Islet precursor cell (in vitro differentiated cells): ENCODE data around the gene SLCO3A1.
A peak's percentile ranks its signal among the peaks of the same experiment; 100 is the strongest.

ENCODE experiments used
- DNase-seq: peaks from one replicate; pipeline ENCODE4 v3.0.0-alpha.2; 2018

SLCO3A1 gene

DNA sequence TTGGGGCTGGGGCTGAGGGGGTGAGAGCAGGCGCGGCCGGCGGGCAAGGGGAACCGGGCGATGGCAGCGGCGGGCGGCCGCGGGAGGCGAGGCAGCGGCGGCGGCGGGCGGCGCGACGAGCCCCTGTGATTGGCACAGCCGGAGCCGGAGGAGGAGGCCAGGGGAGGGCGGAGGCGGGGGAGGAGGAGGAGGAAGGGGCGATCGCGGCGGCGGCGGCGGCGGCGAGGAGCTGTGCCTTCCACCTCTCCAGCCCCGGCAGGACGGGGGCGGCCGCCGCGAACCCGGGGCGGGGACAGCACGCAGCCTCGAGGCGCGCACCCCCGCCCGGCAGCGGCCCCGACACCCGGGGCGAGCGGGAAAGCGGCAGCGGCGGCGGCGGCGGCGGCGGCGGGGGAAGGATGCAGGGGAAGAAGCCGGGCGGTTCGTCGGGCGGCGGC is at the start of gene SLCO3A1:
SLCO3A1 (plus strand) TSS at position 198 of the 437 bp plus-strand sequence.
- peak; percentile 80 for DNase-seq

DNA sequence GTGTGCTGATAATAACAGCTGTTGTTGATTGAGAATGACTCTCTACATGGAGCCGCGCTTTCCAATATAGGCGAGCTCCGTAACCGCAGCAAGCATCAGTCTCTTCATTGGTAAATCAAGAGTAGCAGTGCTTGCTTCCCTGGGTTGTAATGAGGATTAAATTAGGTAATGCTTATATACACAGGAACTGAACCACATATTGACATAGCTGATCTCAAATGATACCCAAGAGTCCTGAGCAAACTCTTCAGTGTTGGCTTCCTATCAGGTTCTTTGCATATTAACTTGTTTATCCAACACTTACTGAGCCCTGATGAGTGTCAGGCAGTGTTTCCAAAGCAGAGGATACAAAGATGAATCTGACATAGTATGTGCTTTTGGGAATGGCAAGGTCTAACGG is 46.4 kb upstream of the SLCO3A1 start:
- no peak for DNase-seq

DNA sequence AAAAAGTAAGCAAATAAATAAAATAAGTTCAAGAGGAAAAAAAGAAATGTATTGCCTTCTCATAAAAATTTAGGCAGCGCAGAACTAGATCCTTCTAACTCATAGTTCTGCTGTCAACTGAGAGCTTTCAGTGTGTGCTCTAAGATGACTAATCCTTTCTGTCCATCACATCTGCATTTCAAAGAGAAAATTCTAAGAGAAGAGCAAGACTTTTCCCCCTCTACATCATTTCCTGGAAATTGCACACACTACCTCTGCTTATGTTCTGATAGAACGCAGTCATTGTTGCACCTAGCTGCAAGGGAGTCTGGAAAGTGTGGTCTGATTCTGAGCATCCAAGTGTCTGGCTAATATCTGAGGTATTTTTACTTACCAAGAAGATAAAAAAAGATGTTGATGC is 39.6 kb upstream of the SLCO3A1 start:
- DNase-seq, result no peak

DNA sequence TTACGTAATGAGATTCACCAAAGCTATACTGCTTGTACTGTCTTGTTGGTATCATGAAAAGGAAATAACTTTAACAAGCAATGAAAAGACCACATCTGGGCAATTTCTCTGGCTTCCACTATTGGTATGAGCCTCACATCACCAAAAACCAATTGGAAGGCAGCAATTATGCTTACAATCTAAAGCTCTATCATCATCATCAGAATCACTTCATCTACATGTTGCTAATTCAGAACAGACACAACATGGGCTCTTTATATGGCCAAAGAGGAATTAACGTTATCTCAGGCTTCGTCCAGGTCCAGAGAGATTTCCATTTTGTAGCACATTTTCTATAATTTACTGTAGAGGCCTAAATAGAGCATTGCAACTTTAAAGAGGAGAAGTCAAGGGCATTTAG is 36.6 kb upstream of the SLCO3A1 start:
- DNase-seq, result no peak

DNA sequence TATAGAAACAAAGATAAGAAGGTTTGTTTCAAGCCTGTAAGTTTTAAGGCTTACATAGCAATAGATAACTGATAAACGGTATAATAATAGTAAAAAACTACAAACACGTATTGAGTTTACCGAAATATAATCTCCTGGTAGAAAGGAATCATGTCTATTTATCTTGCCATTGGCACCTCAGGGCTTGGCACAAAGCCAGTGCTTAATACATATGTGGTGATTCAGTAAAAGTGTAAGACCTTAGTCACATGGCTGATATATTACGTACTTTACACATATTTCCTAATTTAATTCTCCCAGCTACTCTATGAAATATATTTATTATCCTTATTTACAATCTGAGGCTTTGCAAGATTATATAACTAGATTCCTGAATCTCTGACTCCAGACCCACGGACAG is 32.0 kb upstream of the SLCO3A1 start:
- no peak for DNase-seq

DNA sequence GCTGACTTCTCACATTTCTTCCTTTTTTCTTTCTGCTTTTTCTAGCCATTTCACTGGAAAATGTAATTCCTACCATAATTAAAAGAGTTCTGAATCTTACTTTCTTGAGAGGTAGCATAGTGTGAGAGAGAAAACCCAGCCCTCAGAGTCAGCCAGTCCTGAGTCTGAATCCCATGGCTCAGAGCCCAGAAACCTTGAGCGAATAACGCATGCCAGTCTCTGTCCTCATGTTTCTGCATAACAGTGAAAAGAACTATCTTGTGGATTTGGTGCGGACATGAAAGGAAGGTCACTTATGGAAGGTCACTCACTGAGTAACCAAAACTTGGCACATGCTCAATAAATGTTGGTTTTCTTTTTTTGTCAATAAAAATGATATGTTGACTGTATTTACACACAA is 29.3 kb upstream of the SLCO3A1 start:
- no peak for DNase-seq

DNA sequence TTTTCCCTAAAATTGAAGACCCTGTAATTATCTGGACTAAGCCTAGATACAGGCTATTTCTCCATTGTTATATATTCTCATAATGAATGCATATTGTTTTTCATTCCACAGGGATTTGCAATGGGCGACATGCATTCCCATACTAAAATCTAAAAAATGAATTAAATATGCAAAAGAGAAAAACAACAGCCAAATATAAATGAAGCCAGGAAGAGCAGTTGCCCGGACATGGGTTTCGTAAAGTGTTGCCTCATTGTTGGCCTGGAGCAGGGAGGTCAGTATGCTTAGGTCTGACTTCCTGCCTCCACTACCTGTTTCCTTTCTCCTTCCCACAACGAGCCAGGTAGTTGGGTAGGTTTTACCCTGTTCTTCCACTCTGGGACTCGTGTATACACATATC is 27.1 kb upstream of the SLCO3A1 start:
- DNase-seq, result no peak

DNA sequence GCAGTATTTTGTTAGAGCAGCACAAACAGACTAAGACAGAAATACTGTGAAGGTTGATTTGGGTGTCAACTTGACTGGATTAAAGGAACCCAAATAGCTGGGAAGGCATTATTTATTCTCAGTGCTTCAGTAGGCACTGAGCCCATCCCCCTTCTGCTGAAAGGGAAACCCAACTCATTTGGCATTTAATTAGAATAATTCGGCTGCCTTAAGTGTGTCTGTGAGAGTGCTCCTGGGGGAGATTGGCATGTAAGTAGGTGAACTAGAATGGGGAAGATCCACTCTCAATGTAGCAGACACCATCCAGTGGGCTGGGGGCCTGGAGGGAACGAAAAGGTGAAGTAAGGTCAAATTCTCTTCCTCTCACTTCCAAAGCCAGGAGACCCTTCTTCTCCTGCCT is 20.5 kb upstream of the SLCO3A1 start:
- no peak for DNase-seq

DNA sequence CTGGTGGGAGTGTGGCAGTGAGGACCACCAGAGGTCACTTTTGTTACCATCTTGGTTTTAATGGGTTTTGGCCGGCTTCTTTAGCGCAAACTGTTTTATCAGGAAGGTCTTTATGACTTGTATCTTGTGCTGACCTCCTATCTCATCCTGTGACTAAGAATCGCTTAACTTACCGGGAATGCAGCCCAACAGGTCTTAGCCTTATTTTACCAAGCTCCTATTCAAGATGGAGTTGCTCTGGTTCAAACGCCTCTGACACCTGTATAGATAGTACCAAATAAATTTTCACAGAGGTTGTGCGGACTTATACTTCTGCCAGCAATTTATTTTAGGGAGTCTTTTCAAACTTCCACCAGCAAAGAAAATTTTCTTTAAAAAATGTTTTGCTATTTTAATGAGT is 13.6 kb upstream of the SLCO3A1 start:
- DNase-seq, result no peak

DNA sequence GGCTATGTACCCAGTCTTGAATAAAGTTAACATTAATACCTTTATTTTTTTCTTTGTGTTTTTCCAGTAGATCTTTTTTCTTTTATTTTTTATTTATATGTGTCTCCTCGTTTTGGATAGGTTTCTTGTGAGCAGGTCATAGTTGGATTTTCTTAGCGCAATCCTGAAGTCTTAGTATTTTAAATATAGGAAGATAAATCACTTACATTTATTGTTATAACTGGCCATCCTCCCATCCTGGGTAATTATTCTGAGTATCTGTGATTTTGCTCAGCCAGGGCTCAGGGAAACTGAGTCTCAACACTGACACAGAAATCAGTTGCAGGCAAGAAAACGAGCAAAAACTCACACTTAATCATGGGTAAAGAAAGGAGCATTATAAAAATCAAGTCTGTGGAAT is 11.6 kb upstream of the SLCO3A1 start:
- DNase-seq, result no peak

DNA sequence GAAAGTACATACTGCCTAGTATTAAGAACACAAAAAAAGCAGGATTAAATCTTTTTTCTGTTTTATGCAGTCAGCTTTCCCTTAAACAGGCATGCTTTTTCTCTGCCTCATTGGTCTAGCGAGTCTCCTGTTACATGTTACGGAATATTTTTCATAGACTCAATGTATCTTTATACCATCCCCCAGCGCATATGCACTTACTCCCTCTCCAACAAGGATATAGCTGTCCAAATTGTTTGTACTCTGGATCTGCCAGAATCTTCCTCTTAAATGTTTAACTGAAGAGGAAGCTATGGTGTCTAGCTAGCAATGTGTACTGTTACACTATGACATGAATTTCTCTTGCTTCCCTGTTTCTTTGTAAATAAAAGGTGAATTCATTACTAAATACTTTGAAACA is 9.2 kb upstream of the SLCO3A1 start:
- DNase-seq, result no peak

DNA sequence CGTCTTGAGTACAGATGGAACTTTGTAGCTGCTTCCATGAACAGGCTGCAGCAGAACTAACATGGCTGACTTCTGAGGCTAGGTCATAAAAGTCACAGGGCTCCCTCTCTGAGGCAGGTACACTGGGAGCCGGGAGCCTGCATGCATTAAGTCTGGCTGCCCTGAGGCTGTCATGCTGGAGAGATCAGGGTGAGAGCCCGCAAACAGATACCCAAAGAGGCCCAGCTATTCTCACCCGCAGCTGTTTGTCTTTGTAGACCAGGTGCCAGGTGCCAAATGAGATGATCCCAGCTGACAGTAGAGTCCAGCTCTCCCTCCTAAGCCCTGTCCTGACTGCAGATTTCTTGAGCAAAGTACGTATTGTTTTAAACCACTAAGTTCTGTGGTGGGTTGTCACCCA is 8.6 kb upstream of the SLCO3A1 start:
- no peak for DNase-seq

DNA sequence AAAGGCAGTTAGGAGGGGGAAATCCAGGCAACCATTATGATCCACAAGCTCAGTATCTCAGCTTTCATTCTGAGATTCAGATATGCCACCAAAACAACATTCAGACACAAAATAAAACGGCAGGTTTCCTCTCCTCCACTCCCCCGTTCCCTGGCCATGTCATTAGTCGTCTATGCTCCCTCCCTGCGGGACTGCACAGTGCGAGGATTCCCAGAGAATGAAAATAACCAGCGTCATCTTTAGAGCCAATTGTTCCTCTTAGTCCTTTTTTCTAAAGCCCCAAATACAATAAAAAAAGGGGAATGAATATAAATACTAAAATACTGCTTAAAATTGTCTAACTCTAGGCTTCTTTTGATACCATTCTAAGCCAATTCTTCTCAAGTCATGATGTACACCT is 7.8 kb upstream of the SLCO3A1 start:
- no peak for DNase-seq

DNA sequence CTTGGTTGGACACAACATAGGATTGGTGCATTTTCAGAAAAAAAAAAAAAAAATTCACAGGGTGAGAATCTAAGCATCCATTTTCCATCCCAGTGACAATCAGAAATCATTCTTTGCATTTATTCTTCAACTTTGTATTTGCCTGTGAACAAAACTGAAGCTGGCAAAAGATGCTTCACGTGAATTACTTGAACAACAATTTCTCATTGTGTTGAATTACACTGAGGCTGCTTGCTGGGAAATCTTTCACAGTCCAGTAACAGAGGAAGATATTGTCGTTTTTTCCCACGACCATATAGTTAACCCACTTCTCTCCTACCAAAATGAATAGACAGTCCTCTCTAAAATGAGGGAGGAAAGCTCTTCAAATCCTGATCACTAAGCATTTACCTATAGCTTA is 4.3 kb upstream of the SLCO3A1 start:
- no peak for DNase-seq

DNA sequence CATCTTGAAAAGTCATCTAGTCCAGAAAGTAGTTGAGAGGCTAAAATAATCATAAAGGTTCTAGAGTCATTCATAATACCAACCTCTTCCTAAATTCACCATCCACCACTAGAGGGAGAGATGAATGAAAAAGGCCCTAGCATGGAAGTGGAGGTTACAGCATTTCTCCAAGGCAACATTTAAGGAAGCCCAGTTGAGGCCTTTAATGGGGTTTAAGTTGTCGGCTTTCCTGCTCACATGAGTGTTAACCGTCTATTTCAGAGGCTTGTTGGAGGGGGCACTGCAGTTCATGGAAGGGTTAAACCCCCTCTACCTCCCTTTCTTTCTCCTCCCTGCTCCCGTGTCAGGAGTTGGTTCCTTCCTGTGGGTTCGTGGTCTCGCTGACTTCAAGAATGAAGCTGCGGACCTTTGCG is 3.8 kb upstream of the SLCO3A1 start:
- no peak for DNase-seq

DNA sequence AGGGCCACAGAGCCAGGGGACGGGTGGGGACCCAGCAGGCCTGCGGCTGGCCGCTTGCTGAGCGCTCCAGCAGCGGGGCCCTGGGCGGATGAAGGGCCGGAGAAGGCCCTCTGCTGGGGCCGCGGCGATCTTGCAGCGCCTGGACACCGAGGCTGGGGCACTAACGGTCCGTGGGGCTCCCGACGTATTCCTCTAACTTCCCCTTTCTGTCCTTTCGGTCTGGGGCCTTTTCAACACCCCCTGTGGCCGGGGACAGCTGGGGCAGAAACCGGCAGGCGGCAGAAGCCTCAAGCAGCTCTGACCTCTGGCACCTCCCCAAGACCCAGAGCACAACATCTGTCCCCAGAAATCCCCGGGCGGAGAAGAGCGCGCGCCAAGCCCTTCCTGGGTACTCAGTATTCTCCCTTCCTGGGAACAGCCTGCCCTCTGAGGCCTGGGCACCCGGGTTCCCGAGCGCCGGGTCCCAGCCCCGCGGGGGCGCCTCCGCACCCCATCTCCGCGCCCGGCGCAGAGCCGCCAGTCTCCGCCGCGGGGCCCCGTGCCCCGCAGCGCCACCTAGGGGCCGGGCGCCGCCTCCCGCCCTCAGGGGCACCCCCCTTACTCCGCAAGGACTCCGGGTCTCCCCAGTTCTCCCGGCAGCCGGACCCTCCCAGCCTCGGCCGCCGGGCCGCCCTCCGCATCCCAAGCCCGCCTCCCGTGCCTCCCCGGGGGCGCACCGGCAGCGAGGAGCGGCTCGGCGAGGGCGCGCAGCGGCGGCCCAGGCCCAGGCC is 582 bp upstream of the SLCO3A1 start:
- DNase-seq, result peak; percentile 79

DNA sequence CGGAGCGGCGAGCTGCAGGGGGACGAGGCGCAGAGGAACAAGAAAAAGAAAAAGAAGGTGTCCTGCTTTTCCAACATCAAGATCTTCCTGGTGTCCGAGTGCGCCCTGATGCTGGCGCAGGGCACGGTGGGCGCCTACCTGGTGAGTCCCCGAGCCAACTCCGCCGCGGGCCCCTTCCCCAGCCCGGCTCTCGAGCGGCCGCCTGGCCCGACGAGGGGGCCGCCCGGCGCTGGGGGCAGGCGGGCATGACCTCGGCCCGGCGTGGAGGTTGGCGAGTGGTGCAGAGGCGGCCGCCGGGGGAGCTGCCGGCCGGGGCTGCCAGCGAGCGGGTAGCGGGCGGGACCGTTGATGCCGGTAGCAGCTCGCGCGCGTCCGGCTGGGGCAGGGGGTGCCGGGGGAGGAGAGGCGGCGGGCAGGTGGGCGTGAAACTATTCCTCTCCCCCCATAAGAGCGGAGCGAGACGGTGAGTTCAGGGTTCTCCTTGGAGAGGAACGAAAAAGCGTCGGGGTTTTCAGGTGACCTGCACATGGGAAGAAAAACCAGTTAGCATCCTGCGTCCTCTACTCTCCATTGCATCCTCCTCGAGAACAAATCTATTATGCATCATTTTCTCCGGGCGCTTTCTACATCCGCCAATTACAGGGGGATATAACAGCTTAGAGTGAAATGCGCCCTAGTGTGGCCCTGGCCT is 585 bp downstream of the SLCO3A1 start:
- DNase-seq, result peak; percentile 74

DNA sequence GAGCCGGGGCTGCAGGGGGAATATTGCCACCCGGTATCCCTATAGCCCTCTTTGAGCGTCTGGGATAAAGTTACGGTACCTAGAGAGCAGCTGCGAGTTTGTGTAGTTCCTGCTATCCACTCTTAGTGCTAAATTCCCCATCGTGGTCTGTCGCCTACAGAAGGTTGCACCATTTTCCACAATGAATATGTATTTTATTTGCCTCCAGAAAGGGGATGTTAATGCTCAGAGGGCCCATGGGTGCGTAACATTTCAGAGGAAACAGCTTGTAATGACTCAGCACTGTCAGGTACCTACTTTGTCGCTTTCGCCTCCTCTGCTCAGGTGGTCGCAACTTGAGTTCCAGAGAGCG is 1.1 kb downstream of the SLCO3A1 start:
- DNase-seq, result no peak

DNA sequence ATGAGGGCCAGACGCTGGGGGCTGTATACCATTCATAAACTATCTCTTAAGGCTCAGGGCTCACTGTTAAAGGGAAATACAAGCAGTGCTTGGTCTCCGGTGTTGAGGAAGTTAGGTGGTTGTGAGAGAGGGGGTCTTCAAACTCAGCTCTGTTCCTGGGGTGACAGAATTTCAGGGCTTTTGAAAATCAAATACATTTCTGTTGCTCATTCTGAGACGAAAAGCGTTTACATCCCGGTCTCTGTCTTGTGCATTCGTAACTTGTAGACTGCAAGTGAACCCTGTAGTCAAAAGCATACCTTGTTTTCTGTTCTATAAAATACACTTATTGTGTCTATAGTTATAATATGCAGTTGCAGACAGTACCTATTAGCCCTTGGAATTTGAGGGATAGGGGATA is 1.7 kb downstream of the SLCO3A1 start:
- DNase-seq, result no peak

DNA sequence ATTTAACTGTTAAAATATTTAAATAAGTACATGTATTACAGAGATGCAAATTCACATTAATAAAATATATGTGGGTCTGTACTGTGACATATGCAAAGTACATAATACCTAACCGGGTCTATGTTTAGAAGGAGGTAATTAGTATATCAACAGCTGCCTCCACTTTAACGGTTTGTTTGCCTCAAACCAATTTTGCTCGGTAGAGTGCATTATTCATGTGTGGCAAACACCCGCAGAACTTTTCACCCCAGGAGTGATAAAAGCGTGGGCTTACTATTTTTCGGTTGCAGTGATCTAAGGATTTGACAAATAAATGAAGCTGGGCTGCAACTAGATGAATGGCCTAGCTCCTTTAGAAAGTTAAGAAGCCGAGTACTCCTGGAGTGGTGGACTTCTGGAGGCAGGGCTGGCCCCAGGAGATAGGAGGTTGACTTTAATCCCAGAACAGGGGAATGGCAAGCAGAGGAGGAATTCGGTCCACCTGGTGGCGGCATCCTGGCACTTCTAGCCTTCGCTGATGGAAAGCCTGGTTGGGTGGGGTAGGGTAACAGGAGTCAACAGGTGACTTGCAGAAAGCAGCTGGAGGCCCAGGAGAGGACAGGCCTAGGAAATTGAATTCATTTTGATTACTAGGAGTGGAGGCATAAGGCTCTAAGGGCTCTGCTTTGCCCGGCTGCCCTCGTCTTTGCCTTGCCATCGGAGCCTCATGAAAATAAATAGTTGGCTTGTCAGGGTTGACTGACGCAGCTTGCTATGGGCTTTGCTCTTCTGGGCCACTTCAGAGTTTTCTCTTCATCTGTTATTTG is 2.4 kb downstream of the SLCO3A1 start:
- DNase-seq, result peak; percentile 75

DNA sequence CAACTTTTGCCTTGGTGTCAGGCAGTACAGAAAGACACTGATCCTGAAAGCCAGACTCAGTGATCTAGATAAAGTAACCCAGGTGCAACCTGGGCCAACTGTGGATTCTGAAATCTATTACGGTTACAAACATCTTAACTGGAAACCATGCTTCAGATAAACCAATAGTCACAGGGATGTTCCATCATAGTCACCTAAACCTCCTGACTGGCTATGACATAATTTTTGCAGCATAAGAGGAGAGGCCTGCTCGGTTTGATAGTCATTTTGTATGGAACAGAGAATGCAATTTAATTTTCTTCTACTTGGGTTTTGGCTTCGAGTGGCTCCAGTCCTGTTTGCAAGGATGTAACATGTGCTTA is 3.7 kb downstream of the SLCO3A1 start:
- DNase-seq, result peak; percentile 17

DNA sequence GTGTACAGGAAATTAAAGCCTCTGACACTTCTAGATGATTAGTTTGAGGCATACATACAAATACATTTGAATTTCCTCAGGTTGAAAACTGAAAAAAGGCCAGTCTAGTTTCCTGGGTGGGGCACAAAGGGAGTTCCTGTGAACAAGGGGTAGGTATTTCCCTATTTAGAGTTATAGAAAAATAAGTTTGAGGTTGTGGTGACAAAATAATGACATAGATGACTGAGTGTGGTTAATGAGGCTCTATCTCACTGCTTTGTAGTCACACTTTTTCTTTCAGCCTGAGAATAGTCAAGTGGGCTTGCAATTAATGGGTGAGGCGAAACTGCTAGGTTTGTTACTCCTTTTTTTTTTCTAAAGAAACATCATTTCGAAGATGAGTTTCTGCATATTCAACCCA is 4.3 kb downstream of the SLCO3A1 start:
- no peak for DNase-seq

DNA sequence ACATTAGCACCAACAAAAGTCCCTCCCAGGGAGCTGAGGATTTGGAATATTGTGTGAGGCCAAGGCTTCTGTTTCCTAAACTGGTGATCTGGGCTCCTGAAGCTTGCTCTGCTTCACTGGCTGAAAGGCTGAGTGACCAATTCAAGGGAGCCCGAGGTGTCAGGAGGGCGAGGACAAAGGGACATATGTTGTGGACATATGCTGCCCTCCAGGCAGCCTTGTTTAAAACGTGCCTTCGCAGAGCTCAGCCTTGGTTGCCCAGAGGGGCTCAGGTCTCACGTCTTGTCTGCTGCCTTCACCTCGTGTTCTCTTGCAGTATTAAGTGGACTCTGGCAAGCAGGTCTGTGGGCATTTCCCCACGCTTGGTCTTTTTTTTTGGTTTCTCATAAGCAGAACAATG is 7.0 kb downstream of the SLCO3A1 start:
- DNase-seq, result no peak

DNA sequence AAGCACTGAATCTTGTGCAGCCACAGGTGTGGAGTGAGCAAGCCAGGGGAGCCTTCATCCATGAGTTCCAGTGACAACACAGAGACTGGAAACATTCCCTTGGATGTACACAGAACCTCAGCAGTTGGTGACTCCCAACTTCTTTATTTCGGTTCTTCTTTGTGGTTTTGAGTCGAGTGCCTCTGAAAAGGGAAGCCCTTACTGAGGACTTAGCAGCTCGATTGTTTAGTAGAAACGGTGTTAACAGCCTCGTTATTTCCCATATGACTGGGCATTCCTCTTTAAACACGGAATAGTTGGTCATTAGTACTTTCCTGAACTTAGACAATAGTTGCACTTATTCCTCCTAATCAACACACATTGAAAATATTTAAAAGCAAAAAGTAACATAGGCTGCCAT is 7.7 kb downstream of the SLCO3A1 start:
- no peak for DNase-seq
